Endothelial cell of umbilical vein (primary cell): Measurements from ENCODE around the gene CDS2. TPM values are rescaled to one million over a fixed set of nuclear protein-coding genes. Genes with fewer than 3 reads are reported as not detected.

ENCODE experiments used
- BruUV-seq: library from RNA; stranded (reverse); fragments of 400-500 nt; replicated peaks from 2 replicates; lab custom pipeline; 2021; lab: Mats Ljungman, UMichigan
- CTCF ChIA-PET: fragments of 300-600, 350-600 bp; sonication (Branson Sonifier 250); formaldehyde crosslinking; loops from one replicate; lab custom pipeline; 2021; ENCODE audit warnings: antibody characterized with exemption, inconsistent platforms; lab: Charles Lee
- POLR2A ChIA-PET: fragments of 300-600, 350-600 bp; sonication (Branson Sonifier 250); formaldehyde crosslinking; loops from one replicate; lab custom pipeline; 2021; ENCODE audit warnings: antibody characterized with exemption, inconsistent platforms; lab: Charles Lee
- DNase-seq: peaks from one replicate; pipeline ENCODE4 v3.0.0-alpha.2; 2011; ENCODE audit warnings: low read depth, low spot score
- FAIRE-seq: peaks from 2 replicates; lab custom pipeline; 2011; peaks lifted over from hg19 to GRCh38; lab: Jason Lieb, UNC
- H2AFZ ChIP-seq: 2 replicates; pipeline ENCODE4 v1.6.0; 2012; ENCODE audit warnings: low read depth, low read length, control low read depth, inconsistent platforms
- H3K27ac ChIP-seq: 2 replicates; pipeline ENCODE4 v1.5.1; 2011; ENCODE audit warnings: low read depth, mild to moderate bottlenecking, control low read depth, low read length, moderate library complexity; ENCODE audit not compliant: insufficient read depth
- H3K27me3 ChIP-seq, 2 experiments: 2 replicates each; pipeline versions ENCODE4 v1.6.0 to v1.6.1; 2011; ENCODE audit warnings: low read length in 2 of 2, mixed read lengths in 1 of 2; ENCODE audit not compliant: control insufficient read depth in 2 of 2, insufficient read depth in 2 of 2
- H3K36me3 ChIP-seq, 2 experiments: 2 replicates in 1 of 2; 3 replicates in 1 of 2; pipeline ENCODE4 v1.5.1; 2011; ENCODE audit warnings: low read length in 2 of 2, mild to moderate bottlenecking in 1 of 2, moderate library complexity in 1 of 2; ENCODE audit not compliant: control insufficient read depth in 2 of 2, insufficient read depth in 2 of 2; ENCODE audit errors: extremely low read depth in 1 of 2
- H3K4me1 ChIP-seq: 3 replicates; pipeline ENCODE4 v1.5.1; 2011; ENCODE audit warnings: mild to moderate bottlenecking, low read length; ENCODE audit not compliant: control insufficient read depth, insufficient read depth; ENCODE audit errors: extremely low read depth
- H3K4me2 ChIP-seq: 2 replicates; pipeline ENCODE4 v1.6.1; 2011; ENCODE audit warnings: low read length, control low read depth, mixed read lengths; ENCODE audit not compliant: insufficient read depth
- H3K4me3 ChIP-seq, 3 experiments: fragments of 200-600 bp in 1 of 3; sonication (generic), shearing (Covaris generic) in 1 of 3; replicated peaks in 1 of 3; 2 replicates each; pipeline ENCODE4 v1.5.1; 2011 to 2016; ENCODE audit warnings: control low read depth in 3 of 3, low read length in 3 of 3, mild to moderate bottlenecking in 2 of 3, inconsistent platforms in 1 of 3, low read depth in 1 of 3, moderate library complexity in 1 of 3; ENCODE audit not compliant: insufficient read depth in 1 of 3
- H3K79me2 ChIP-seq: 2 replicates; pipeline ENCODE4 v1.6.0; 2012; ENCODE audit warnings: low read length, inconsistent platforms; ENCODE audit not compliant: control insufficient read depth, insufficient read depth
- H3K9ac ChIP-seq: replicated peaks from 2 replicates; pipeline ENCODE3; 2011; ENCODE audit warnings: low read length, control low read depth; ENCODE audit not compliant: insufficient read depth; ENCODE audit errors: extremely low read depth
- H3K9me1 ChIP-seq: replicated peaks from 3 replicates; pipeline ENCODE4 v1.6.0; 2011; ENCODE audit warnings: mild to moderate bottlenecking, low read length; ENCODE audit not compliant: control insufficient read depth, insufficient read depth; ENCODE audit errors: extremely low read depth
- H3K9me3 ChIP-seq: replicated peaks from 2 replicates; pipeline ENCODE4 v1.5.1; 2012; ENCODE audit warnings: low read length, inconsistent platforms; ENCODE audit not compliant: control insufficient read depth, insufficient read depth
- H4K20me1 ChIP-seq: replicated peaks from 2 replicates; pipeline ENCODE3; 2011; ENCODE audit warnings: mild to moderate bottlenecking, low read length; ENCODE audit not compliant: control insufficient read depth, insufficient read depth; ENCODE audit errors: extremely low read depth
- EZH2 ChIP-seq: IDR thresholded peaks from 2 replicates; pipeline ENCODE4 v1.6.1; 2012; ENCODE audit warnings: borderline replicate concordance, low read depth, mild to moderate bottlenecking, moderate library complexity, low read length, inconsistent platforms; ENCODE audit not compliant: severe bottlenecking
- FOS ChIP-seq: IDR thresholded peaks from 2 replicates; pipeline ENCODE4 v1.6.1; 2011; ENCODE audit warnings: mild to moderate bottlenecking, low read length, moderate library complexity, borderline replicate concordance; ENCODE audit not compliant: insufficient read depth
- GATA2 ChIP-seq: IDR thresholded peaks from 2 replicates; pipeline ENCODE4 v1.7.0; 2011; ENCODE audit warnings: low read depth, mild to moderate bottlenecking, moderate library complexity, mixed read lengths, low read length; ENCODE audit not compliant: insufficient read length, insufficient read depth
- JUN ChIP-seq: IDR thresholded peaks from 2 replicates; pipeline ENCODE4 v1.6.1; 2011; ENCODE audit warnings: borderline replicate concordance, low read depth; ENCODE audit not compliant: insufficient read length, insufficient read depth
- MAX ChIP-seq: IDR thresholded peaks from 2 replicates; pipeline ENCODE4 v1.6.1; 2011; ENCODE audit not compliant: insufficient read depth, insufficient read length
- MYC ChIP-seq: IDR thresholded peaks from one replicate; pipeline ENCODE4 v1.6.1; 2011; ENCODE audit warnings: mild to moderate bottlenecking, low read depth, low read length
- POLR2A ChIP-seq: IDR thresholded peaks from 2 replicates; pipeline ENCODE4 v1.6.1; 2012; ENCODE audit warnings: low read depth, mild to moderate bottlenecking, control low read depth, low read length
- POLR2AphosphoS5 ChIP-seq: IDR thresholded peaks from 2 replicates; pipeline ENCODE4 v1.6.1; 2012; ENCODE audit warnings: low read depth, mild to moderate bottlenecking, control low read depth, low read length, moderate library complexity; ENCODE audit not compliant: insufficient read depth
- dilution Hi-C: fragments of 300-500 bp; cut with MboI; formaldehyde crosslinking; loops from one replicate; pipeline ENCODE4 v1.15.0; 2019; ENCODE audit warnings: low sequenced_read_pairs; ENCODE audit not compliant: extremely low pct_ligation_motif_present
- intact Hi-C: fragments of 100-400 bp; cut with micrococcal nuclease; formaldehyde crosslinking; loops from one replicate; pipeline ENCODE4 v1.10.0; 2022
- polyA plus RNA-seq, 4 experiments: library from polyadenylated mRNA; depleted of rRNA in 3 of 4; stranded (reverse) in 3 of 4; unstranded in 1 of 4; fragments of >200 nt; gene quantifications; 2 replicates each; pipeline versions ENCODE4 v1.2.1 to v1.2.3, GENCODE V29; 2011 to 2012; ENCODE audit warnings: missing spikeins in 1 of 4
- total RNA-seq: library from RNA; stranded (reverse); gene quantifications from 2 replicates; pipeline ENCODE4 v1.2.3, GENCODE V29; 2021
- TF ChIP-seq, protein P1 (sequence below), 2 donors: IDR thresholded peaks; 1 replicate in 1 of 2; 2 replicates in 1 of 2; pipeline ENCODE4 v1.5.1; 2011; ENCODE audit warnings: low read length in 2 of 2, mild to moderate bottlenecking in 2 of 2, moderate library complexity in 2 of 2, control low read depth in 1 of 2, inconsistent platforms in 1 of 2, low read depth in 1 of 2; ENCODE audit not compliant: insufficient read depth in 1 of 2; ENCODE audit errors: extremely low read depth in 1 of 2

The CDS2 gene
- total and polyA plus RNA-seq, 2 donors (not counting 3 experiments of a cell fraction or from before 2014, with no cell fraction given), result 47.0 to 49.0 TPM

DNA sequence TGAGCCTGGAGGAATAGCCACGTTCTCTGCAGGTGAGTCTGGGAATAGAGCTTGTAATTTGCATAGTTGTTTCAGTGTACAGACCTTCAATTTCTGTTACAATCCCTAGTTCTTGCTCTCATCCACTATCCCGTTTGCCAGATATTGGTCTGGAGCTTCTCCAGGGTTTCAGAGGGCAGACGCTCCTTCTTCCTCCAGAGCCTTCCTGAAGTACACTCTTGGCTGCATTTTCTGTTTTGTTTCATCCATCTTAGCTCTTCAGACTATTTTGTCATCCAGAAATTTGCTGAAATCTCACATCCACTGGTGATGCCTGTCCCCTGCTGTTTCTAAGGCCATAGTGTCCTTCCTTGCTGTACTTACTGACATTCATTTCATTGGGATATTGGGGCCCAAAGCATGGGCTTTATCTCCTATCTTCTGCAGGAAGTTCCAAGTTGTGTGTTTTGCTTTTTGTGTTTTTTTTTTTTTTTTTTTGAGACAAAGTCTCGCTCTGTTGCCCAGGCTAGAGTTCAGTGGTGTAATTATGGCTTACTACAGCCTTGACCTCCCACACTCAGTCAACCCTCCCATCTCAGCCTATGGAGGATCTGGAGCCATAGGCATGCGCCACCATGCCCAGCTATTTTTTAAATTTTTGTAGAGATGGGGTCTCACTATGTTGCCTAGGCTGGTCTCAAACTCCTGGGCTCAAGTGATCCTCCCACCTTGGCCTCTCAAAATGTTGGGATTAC, 18.7 kb downstream of the CDS2 start:
- intact Hi-C loops (no loop called here), dilution Hi-C loops (no loop called here)
- CTCF ChIA-PET, result interaction anchor here (0.8 to 1.1 kb wide), 3 partner anchors 11 to 24 kb away, joined by 3 read pairs; no protein-coding TSS in a partner anchor
- no peak for FAIRE-seq
- Histone ChIP-seq H3K27me3 (no peaks in the 10 kb centered on the region), H4K20me1 (peaks cover 2% of the 10 kb centered on the region), H3K9me3 (no peaks in the 10 kb centered on the region), H3K9ac (no peak overlapping the region), H3K4me1 (no peaks in the 10 kb centered on the region), H3K4me3 (no peak overlapping the region), H3K9me1 (no peaks in the 10 kb centered on the region), H3K27ac (no peak overlapping the region), H3K36me3 (no peaks in the 10 kb centered on the region), H3K79me2 (peaks cover 21% of the 10 kb centered on the region), H2AFZ (no peak overlapping the region), H3K4me2 (no peak overlapping the region)
- BruUV-seq, result no TSS peak
- DNase-seq, result no peak
- POLR2A ChIA-PET, result no interaction called here
- TF ChIP-seq MYC (no peak), MAX (no peak), JUN (no peak), GATA2 (no peak), FOS (no peak), POLR2AphosphoS5 (no peak), POLR2A (no peak), EZH2 (no peak)
- TF ChIP-seq, protein P1, sequence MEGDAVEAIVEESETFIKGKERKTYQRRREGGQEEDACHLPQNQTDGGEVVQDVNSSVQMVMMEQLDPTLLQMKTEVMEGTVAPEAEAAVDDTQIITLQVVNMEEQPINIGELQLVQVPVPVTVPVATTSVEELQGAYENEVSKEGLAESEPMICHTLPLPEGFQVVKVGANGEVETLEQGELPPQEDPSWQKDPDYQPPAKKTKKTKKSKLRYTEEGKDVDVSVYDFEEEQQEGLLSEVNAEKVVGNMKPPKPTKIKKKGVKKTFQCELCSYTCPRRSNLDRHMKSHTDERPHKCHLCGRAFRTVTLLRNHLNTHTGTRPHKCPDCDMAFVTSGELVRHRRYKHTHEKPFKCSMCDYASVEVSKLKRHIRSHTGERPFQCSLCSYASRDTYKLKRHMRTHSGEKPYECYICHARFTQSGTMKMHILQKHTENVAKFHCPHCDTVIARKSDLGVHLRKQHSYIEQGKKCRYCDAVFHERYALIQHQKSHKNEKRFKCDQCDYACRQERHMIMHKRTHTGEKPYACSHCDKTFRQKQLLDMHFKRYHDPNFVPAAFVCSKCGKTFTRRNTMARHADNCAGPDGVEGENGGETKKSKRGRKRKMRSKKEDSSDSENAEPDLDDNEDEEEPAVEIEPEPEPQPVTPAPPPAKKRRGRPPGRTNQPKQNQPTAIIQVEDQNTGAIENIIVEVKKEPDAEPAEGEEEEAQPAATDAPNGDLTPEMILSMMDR (IDR thresholded peaks at IDR 0.05; ENCODE audit: extremely low read depth in 1 of 2, insufficient read depth in 1 of 2, low read depth in 1 of 2, low read length in 2 of 2), result no peak
